Retinal pigment epithelial cell (primary cell): ENCODE measurements around the gene CHMP1A.
"Not testable (repeated sequence)": the region's sequence is repeated elsewhere in the genome, so short reads cannot be mapped to it uniquely, and the experiment has no call there.

Experiments used
- DNase-seq: peaks from one replicate; pipeline ENCODE4 v3.0.0-alpha.2; 2010; ENCODE audit warnings: low read depth
- H3K4me3 ChIP-seq: 2 replicates; pipeline ENCODE4 v1.5.1; 2011; ENCODE audit warnings: mild to moderate bottlenecking, low read length, control low read depth, moderate library complexity
- CTCF ChIP-seq: conservative IDR thresholded peaks from 2 replicates; pipeline ENCODE4 v1.5.1; 2011; ENCODE audit warnings: low read depth, low read length, control low read depth, inconsistent platforms

CHMP1A gene

DNA sequence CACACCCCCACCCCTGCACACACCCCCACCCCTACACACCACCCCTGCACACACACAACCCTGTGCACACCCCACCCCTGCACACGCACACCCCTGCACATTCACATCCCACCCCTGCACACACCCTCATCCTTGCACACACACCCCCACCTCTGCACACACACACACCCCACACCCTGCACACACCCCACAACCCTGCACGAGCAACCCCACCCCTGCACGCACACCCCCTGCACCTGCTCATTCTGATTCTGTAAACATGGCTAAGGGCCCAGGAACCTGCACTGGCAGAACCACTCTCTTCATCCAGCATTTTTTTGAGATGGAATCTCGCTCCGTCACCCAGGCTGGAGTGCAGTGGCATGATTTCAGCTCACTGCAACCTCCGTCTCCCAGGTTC is 18.1 kb downstream of the CHMP1A start:
- DNase-seq: no peak
- no peak overlapping the region for H3K4me3 ChIP-seq
- no peak for TF ChIP-seq CTCF

GRCh38 chr16:89638455-89638854 is 19.1 kb downstream of the CHMP1A start:
- TF ChIP-seq CTCF: no peak
- H3K4me3 ChIP-seq: no peak overlapping the region
- DNase-seq: no peak

DNA sequence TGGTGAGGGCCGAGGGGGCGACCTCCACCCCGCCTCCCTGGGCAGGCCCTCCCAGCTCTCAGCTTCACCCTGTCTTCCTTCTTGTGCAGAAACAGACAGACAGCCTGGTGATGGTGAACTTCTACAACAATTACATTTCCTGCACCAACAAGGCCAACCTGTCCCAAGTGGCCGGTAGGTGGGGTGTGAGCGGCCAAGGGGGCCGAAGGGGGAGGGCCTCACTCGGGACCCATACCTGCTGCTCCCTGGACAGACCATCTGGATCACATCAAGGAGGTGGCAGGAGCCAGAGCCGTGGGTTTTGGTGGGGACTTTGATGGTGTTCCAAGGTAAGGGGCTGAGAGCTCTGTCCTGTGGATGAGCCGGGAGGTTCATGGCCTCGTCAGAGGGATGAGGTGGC is 20.1 kb downstream of the CHMP1A start:
- DNase-seq: no peak
- no peak for TF ChIP-seq CTCF
- H3K4me3 ChIP-seq: no peak overlapping the region

DNA sequence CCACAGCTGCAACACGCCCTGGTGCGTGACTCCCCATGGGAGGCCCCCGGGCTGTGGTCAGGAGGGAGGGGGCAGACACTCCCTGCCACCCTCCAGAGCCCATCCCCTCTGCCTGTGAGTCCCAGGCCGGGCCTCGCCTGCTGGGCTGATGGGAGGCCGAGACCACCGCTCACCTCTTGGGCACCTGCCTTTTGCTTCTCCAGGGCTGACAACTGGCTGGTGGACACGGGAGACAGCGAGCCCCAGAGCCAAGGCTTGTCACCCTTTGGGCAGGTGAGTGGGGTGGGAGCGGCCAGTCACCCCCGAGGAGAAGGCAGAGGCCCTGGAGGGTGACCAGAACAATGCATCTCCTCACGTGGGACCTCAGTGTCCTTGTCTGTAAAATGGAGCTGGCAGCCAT is 20.8 kb downstream of the CHMP1A start:
- no peak overlapping the region for H3K4me3 ChIP-seq
- no peak for DNase-seq
- no peak for TF ChIP-seq CTCF

- not testable (repeated sequence) for H3K4me3 ChIP-seq, DNase-seq
Measured at GRCh38 chr16:89634463-89635385, 22.8 kb downstream of the CHMP1A start.

DNA sequence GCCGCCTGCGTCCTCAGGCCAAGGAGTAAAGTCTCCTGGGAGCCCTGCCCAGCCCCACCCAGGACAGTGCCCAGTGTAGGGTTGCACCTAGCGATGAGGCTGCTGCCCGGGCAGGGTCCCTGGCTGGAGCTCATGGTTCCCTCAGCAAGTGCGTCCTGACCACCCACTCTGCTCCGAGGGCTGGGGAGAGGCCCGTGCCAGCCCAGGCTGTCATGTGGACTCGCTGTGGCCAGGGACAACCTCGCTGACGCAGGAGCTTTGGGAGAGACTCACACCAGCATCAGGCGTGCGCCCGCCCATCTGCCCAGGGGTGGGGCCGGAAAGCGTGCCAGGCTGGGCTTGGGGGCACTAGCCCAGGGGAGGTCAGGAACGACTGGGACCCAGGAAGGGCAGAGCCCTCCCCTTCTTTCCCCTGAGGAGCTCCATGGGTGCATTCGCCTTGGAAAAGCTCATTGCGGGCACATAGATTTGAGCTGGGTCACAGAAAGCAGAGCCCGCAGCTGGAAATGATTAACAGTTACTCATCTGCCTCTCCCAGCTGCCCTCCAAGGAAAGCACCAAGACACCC is 24.4 kb downstream of the CHMP1A start:
- TF ChIP-seq CTCF: no peak
- peak; percentile 19 for DNase-seq
- H3K4me3 ChIP-seq: no peak overlapping the region

- H3K4me3 ChIP-seq: no peak overlapping the region
- no peak for DNase-seq
- no peak for TF ChIP-seq CTCF
Measured at GRCh38 chr16:89629827-89630610, 27.5 kb downstream of the CHMP1A start.
